Activated CD8-positive, alpha-beta memory T cell treated with anti-CD3 and anti-CD28 coated beads for 48 hours (primary cell): ENCODE results near the gene ACOX2.
A peak's percentile ranks its signal among the peaks of the same experiment; 100 is the strongest.

Experiments used
- DNase-seq, 3 experiments: peaks; one replicate each; pipeline ENCODE4 v3.0.0-alpha.2; 2020; ENCODE audit warnings: low read depth in 2 of 3, low spot score in 2 of 3

The ACOX2 gene

GRCh38 chr3:58536501-58537411 is at the start of gene ACOX2:
Gene ACOX2 (minus strand): TSS chr3:58537190. CDS start chr3:58535106, 2,084 bp downstream.
- no peak for DNase-seq

DNA sequence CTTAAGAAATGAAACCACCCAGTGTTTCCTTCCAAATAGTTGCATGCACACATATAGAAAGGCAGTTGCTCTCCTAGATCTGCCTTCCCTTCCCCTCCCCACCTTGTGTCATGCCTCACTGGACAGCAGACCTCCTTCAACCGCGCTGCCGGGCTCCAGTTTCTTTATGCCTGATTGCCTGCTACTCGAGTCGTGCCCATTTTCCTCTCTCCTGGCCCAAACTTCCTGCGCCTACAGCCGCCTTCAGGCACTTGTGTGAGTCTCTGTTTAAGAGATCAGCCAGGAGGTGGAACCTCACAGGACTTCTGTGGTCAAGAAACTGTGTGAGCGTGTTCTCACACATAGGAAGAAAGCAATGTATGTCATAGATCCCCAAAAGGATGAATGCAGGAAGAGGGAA is 49.0 kb upstream of the ACOX2 start:
- no peak for DNase-seq

DNA sequence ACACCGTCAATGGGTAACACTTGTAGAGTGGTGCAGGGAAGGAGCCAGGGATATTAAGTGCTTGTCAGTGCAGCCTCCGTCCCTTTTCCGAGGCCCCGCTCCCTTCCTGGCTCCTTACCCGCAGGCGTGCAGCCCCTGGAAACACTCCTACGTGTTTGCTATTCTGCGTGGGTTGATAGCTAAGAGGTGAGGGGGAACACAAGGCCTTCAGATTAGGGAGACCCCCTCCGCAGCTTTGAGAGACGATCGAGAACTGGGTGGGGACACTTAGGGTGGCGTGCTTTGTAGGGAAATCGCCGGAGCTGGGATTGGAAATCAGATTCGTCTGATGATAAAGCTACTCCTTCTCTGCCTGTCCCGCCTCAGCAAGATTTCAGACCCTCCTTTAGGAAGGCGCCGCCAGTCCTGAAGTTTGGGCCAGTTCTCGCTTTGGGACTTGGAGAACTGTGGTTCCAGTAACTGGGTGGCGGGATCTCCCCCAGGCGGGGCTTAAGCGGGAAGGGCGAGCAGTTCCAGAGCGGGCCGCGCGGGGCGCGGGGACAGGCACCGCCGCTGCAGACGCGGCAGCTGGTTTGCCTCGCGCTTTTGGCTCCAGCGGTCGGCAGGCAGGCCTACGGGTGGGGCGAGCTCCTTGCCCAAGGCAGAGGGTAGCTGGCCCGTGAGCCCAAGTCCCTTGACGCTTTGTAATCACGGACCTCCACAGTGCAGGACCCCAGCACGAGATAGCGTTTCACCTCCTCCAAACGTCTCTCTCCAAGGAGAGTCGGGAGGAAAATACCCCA is 48.2 kb upstream of the ACOX2 start:
- peak; percentile 30 to 47 (median 33) for DNase-seq

DNA sequence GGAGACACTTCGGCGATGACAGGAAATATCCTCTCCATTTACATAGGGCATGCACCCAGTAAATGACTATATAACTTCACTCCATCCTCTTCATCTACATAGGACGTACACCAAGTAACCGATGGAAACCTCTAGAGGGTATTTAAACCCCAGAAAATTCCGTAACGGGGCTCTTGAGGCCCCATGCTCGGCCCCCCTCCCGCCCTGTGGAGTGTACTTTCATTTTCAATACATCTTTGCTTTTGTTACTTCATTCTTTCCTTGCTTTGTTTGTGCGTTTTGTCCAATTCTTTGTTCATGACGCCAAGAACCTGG is 47.7 kb upstream of the ACOX2 start:
- no peak for DNase-seq

- no peak for DNase-seq
Observed at GRCh38 chr3:58581328-58582091, 44.5 kb upstream of the ACOX2 start.

GRCh38 chr3:58580826-58581327 is 43.9 kb upstream of the ACOX2 start:
- DNase-seq, result no peak

DNA sequence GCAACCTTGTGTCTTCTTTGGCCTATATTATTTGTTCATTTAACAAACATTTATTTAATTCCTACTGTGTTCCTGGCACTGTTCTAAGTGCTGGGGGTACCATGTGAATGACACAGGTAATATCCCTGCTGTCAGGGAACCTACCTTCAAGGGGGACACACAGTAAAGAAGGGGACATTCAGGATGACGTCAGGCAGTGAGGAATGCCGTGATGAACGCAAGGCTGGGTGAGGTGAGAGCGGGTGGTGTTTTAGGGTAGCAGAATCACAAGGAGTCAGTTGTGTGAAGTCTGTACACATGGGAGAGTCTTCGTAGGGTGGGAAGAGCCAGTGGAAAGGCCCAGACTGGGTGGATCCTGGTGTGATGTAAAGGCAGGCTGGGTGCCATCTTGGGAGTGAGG is 41.9 kb upstream of the ACOX2 start:
- DNase-seq, result no peak

- no peak for DNase-seq
Observed at GRCh38 chr3:58577269-58577821, 40.4 kb upstream of the ACOX2 start, which contains the start of gene FAM107A. Gene FAM107A (minus strand): TSS chr3:58577391. CDS start chr3:58569860, 7,531 bp downstream.

DNA sequence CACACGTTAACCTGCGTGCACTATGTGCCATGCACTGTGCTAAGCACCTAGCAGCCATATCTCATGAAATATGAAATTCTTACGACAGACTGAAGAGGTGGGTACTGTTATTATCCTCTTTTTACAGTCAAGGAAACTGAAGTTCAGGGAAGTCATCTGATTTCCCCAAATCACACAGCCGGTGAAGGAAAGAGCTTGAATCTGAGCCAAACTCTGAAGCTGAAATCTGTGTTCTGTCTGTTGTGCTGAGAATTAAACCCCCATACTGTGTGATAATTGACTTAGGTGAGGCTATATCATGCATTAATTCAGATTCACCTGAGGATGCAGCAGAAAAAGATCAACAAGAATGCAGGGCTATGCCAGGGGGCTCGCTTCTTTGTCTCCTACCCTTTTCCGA is 39.7 kb upstream of the ACOX2 start:
- no peak for DNase-seq

- no peak for DNase-seq
Observed at GRCh38 chr3:58575971-58576652, 39.1 kb upstream of the ACOX2 start.

DNA sequence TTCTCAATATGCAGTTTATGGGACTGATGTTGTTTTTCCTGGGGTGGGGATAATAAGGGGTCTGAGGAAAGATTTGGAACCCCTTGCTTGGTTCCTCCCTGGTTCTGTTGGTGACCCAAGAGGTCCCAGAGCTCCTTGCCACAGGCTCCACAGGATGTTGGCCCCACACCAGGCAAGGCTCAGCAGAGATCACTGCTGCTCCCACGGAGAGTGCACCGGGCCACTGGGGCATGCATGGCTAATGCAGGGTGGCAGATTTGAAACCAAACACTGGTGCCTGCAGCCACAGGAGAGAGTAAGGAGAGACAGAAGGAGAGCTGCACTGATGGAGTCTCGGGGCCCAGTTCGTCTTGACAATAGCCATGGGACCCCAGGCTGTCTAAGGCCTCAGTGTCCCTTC is 37.7 kb upstream of the ACOX2 start:
- no peak for DNase-seq

GRCh38 chr3:58574106-58574505 is 37.1 kb upstream of the ACOX2 start:
- DNase-seq, result no peak

DNA sequence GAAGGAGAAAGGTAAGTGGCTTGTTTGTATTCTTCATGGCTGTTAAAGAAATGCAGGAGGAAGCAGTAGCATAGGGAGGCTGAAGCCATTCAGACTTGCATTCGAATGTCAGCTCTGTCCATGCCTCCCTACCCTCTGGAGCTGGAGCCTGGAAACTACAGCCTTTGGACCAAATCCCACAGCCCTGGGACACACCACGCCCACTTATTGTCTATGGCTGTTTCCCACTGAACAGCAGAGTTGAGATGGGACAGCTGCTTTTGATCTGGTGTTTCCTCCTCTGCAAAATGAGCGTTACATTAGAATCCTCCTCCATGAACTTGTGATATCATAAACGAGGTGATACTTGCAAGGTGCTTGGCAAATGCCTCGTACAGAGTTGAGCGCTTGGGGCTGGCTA is 36.6 kb upstream of the ACOX2 start:
- no peak for DNase-seq

DNA sequence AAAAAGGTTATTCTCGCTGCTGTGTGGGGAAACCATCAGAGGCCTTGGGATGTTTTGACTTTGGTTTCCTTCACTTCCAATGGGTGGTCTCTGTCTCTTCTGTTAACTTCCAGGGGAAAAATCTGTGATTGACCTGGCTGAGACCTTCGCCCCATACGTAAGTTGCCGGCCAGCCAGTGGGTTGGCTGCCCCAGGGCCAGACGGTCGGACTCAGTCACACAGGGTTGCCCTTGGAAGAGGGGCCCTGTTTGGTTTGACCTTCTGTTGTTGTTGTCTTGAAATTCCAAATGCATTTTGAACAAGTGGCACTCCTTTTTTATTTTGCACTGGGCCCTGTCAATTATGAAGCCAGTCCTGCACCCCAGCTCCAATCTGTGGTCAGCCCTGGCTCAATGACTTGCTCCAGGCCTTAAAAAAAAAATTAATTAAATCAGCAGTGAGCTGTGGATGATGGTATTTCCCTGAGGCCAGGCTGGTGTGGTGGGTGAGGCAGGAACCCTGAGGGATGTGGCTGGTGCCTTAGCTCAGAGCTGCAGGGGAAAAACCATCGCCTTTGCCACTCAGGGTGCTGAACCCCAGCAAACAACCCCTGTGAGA is 35.7 kb upstream of the ACOX2 start:
- DNase-seq, result no peak

DNA sequence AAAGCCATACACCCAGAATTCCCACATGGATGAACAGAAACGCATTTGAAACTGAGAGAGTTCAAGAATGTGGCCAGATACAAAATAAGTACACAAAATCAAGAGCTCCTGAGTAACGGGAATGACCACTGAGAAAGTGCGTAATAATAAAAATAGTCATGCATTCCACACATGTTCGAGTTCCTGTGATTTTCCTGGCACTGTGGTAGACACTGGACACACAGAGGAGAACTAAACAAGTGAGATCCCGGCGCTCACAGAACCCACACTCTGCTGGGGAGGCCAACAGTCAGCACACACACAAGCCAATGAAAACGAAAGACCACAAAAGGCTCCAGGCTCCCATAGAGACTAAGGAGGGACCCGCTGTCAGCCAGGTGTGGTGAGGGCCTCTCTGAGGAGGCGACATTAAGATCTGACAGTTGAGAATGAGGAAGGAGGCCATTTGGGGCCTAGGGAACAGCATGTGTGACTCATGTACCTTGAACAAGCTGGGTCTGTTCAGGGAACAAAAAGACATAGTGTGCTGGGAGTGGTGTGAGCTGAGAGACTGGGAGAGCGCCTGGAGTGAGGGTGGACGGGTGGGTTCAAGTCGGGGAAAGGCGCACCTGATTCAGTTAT is 35.1 kb upstream of the ACOX2 start:
- no peak for DNase-seq

GRCh38 chr3:58570851-58571250 is 33.9 kb upstream of the ACOX2 start:
- no peak for DNase-seq

DNA sequence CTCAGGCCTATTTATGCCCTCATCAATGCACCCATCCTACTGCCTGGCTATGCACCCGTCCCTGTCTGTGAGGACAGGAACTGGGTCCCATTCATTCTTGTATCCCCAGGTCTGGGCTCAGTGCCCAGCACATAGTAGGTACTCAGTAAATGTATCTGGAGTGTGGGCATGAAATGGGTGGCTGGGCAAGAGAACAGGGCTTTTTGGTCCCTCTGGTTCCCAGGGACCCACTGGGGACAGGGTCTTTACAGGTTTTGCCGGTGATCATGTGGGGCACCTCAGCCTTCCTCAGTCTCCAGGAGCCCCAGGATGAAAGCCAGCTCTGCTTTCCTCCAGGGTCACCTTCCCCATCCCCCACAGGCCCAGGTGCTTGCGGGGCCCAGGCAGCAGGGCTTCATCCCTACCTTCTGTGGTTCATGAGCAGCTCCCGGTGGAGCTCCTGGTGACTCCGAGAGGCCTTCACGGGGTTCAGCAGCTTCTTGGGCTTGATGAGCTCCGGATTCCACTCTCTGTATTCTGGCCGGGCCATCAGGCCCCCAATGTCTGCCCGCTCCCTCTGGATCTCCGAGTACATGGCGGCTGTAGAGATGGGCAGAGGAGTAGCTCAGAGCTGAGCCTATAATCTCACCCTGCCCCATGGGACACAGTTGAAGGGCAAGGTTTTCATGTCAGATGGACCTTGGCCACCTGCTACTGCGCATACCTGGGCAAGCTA is 32.5 kb upstream of the ACOX2 start:
- no peak for DNase-seq

GRCh38 chr3:58568572-58569286 is 31.7 kb upstream of the ACOX2 start:
- DNase-seq, result peak; percentile 31 to 87 (median 83)

GRCh38 chr3:58567251-58567515 is 30.2 kb upstream of the ACOX2 start:
- DNase-seq, result no peak
